GM13977 (cell line): ENCODE results near the gene TMEM250.

ENCODE experiments used
- DNase-seq: peaks from one replicate; pipeline ENCODE4 v3.0.0; 2012; ENCODE audit warnings: low spot score
- CTCF ChIP-seq: IDR thresholded peaks from 2 replicates; pipeline ENCODE4 v1.5.1; 2012; ENCODE audit warnings: mild to moderate bottlenecking, control low read depth; ENCODE audit not compliant: insufficient read depth; ENCODE audit errors: extremely low read depth, missing control alignments
- in situ Hi-C: fragments of 300-500 bp; cut with MboI; formaldehyde crosslinking; loops from one replicate; pipeline ENCODE4 v1.12.0; 2022; ENCODE audit warnings: low sequenced_read_pairs, low pct_unique_long_range_greater_than_20kb, mixed read lengths, inconsistent platforms; ENCODE audit not compliant: unreplicated experiment

Gene TMEM250

GRCh38 chr9:136100700-136101614 lies 17.7 kb downstream of the TMEM250 start:
- TF ChIP-seq CTCF = no peak
- in situ Hi-C loops = no loop called here
- DNase-seq = no peak

GRCh38 chr9:136099542-136099941 lies 19.1 kb downstream of the TMEM250 start:
- no peak for TF ChIP-seq CTCF
- no peak for DNase-seq
- in situ Hi-C loops = no loop called here

- TF ChIP-seq CTCF = no peak
- no peak for DNase-seq
- in situ Hi-C loops = no loop called here
Observed at GRCh38 chr9:136098844-136099243, 19.8 kb downstream of the TMEM250 start.

- in situ Hi-C loops = no loop called here
- DNase-seq = no peak
- TF ChIP-seq CTCF = no peak
Observed at GRCh38 chr9:136098210-136098609, 20.5 kb downstream of the TMEM250 start.

GRCh38 chr9:136096505-136097001 lies 22.1 kb downstream of the TMEM250 start:
- DNase-seq = no peak
- no peak for TF ChIP-seq CTCF
- in situ Hi-C loops = no loop called here

GRCh38 chr9:136095070-136096058 lies 23.3 kb downstream of the TMEM250 start, which contains the start of gene NACC2:
Gene NACC2, minus strand, starts transcription at chr9:136095289. Its CDS starts 44,768 bp downstream, at chr9:136050521.
- DNase-seq = peak; percentile 78
- in situ Hi-C loops = no loop called here
- TF ChIP-seq CTCF = no peak
